ENCODE measurements around the gene PLXDC1. TPM values are rescaled to one million over a fixed set of nuclear protein-coding genes. Genes with fewer than 3 reads are reported as not detected.
A peak's percentile ranks its signal among the peaks of the same experiment; 100 is the strongest.

Gene PLXDC1
- total and polyA plus RNA-seq, 2 of the 13 experiments (the other 11 are each of a cell fraction or from before 2014, with no cell fraction given): not detected

DNA sequence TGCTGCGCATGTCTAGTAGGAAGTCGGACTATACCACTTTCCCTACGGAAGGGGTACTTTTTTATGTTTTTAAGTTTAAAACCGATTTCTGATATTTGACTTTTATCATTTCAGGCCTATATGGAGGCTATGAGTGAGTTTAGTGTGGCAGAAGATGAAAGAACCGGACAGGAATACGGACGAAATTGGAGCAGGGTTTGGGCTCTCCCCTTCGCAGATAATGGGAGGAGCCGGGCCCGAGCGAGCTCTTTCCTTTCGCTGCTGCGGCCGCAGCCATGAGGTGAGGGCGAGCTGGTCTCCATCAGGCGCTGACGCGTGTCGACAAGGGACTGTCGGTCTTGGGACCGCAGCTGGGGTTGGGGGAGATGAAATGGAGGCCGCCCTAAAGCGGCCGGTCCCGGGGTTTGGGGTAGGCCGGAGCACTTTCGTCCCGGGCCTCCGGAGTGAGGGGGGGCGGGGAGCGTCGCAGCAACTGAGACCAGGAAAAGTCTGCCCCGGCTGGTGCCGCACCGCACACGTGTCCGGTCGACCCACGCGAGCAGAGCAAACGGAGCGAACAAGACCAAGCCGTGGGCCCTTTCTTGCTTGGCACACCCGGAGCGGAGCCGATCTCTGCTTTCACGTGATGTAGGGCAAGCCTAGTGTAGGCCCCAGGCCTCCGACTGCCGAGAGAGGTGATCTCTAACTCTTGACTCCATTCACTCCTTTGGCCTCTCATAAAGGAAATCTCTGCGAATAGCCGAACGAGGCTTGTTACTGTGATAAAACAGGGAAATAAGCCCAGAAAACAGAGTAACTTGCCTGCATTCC is 48.8 kb upstream of the PLXDC1 start, which contains the start of gene RPL19 (continued):
- TF ChIP-seq, protein P1, sequence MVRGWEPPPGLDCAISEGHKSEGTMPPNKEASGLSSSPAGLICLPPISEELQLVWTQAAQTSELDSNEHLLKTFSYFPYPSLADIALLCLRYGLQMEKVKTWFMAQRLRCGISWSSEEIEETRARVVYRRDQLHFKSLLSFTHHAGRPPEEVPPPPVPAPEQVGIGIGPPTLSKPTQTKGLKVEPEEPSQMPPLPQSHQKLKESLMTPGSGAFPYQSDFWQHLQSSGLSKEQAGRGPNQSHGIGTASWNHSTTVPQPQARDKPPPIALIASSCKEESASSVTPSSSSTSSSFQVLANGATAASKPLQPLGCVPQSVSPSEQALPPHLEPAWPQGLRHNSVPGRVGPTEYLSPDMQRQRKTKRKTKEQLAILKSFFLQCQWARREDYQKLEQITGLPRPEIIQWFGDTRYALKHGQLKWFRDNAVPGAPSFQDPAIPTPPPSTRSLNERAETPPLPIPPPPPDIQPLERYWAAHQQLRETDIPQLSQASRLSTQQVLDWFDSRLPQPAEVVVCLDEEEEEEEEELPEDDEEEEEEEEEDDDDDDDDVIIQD (CRISPR knock-in tag; IDR thresholded peaks at IDR 0.05; ENCODE audit: low read depth): no peak
- TF ChIP-seq ZNF652 (CRISPR knock-in tag; IDR thresholded peaks at IDR 0.05; ENCODE audit: borderline replicate concordance, low read depth) (peak; percentile 48; the same call in 1 of the 2 replicates), SP2 (CRISPR knock-in tag; IDR thresholded peaks at IDR 0.05) (peak; percentile 20; the same call in 1 of the 2 replicates), SRSF1 (optimal IDR thresholded peaks at IDR 0.05; ENCODE audit: low read depth, low read length) (peak; percentile 77), CHD4 (IDR thresholded peaks at IDR 0.05; ENCODE audit: borderline replicate concordance, low read length) (no peak), AGO2 (optimal IDR thresholded peaks at IDR 0.05; ENCODE audit: low read depth, low read length) (peak; percentile 96), FOXO1 (CRISPR knock-in tag; IDR thresholded peaks at IDR 0.05) (peak; percentile 54), LCORL (IDR thresholded peaks at IDR 0.05) (no peak), LCORL (CRISPR knock-in tag; IDR thresholded peaks at IDR 0.05) (peak; percentile 76), GMEB1 (CRISPR knock-in tag; IDR thresholded peaks at IDR 0.05; ENCODE audit: borderline replicate concordance) (peak; percentile 13; the same call in 1 of the 2 replicates), NFATC3 (CRISPR knock-in tag; IDR thresholded peaks at IDR 0.05) (peak; percentile 47; the same call in 1 of the 2 replicates), EHMT2 (IDR thresholded peaks at IDR 0.05; ENCODE audit: borderline replicate concordance, low read depth, low read length) (no peak), MYNN (CRISPR knock-in tag; IDR thresholded peaks at IDR 0.05; ENCODE audit: low read depth) (no peak; the same call in none of the 2 replicates), DZIP1 (CRISPR knock-in tag; IDR thresholded peaks at IDR 0.05) (peak; percentile 12; the same call in 1 of the 2 replicates), KLF9 (CRISPR knock-in tag; IDR thresholded peaks at IDR 0.05; ENCODE audit: low read depth) (no peak; the same call in 1 of the 2 replicates), PHB2 (IDR thresholded peaks at IDR 0.05; ENCODE audit: partially characterized antibody) (no peak), ZNF207 (IDR thresholded peaks at IDR 0.05; ENCODE audit: borderline replicate concordance) (no peak), ZBTB3 (CRISPR knock-in tag; IDR thresholded peaks at IDR 0.05; ENCODE audit: borderline replicate concordance, low read depth) (no peak), SMAD1 (CRISPR knock-in tag; IDR thresholded peaks at IDR 0.05; ENCODE audit: borderline replicate concordance, low read depth) (no peak)
- TF ChIP-seq, protein P2, sequence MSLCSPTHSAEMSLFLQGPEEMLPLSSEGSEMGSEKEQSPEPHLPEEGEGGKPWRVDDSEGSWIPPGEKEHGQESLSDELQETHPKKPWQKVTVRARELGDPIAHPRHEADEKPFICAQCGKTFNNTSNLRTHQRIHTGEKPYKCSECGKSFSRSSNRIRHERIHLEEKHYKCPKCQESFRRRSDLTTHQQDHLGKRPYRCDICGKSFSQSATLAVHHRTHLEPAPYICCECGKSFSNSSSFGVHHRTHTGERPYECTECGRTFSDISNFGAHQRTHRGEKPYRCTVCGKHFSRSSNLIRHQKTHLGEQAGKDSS (CRISPR knock-in tag; IDR thresholded peaks at IDR 0.05; ENCODE audit: borderline replicate concordance, low read depth): peak; percentile 86; the same call in 1 of the 2 replicates
- TF ChIP-seq, protein P3, sequence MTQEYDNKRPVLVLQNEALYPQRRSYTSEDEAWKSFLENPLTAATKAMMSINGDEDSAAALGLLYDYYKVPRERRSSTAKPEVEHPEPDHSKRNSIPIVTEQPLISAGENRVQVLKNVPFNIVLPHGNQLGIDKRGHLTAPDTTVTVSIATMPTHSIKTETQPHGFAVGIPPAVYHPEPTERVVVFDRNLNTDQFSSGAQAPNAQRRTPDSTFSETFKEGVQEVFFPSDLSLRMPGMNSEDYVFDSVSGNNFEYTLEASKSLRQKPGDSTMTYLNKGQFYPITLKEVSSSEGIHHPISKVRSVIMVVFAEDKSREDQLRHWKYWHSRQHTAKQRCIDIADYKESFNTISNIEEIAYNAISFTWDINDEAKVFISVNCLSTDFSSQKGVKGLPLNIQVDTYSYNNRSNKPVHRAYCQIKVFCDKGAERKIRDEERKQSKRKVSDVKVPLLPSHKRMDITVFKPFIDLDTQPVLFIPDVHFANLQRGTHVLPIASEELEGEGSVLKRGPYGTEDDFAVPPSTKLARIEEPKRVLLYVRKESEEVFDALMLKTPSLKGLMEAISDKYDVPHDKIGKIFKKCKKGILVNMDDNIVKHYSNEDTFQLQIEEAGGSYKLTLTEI (CRISPR knock-in tag; conservative IDR thresholded peaks at IDR 0.05): no peak
